WTC11 (cell line): ENCODE results near the gene CTDNEP1. TPM values are rescaled to one million over a fixed set of nuclear protein-coding genes. Genes with fewer than 3 reads are reported as not detected.

Experiments used
- ATAC-seq: fragments of 200-7000 bp; cut with Tn5 transposase; 2 replicates; pipeline ENCODE4 v1.10.0; 2021; ENCODE audit warnings: mild to moderate bottlenecking, moderate library complexity
- CTCF ChIA-PET: fragments of 300-600 bp; sonication (Branson Sonifier 250); formaldehyde crosslinking; loops from one replicate; lab custom pipeline; 2021; ENCODE audit warnings: antibody characterized with exemption; lab: Charles Lee
- POLR2A ChIA-PET: fragments of 350-600 bp; sonication (Branson Sonifier 250); formaldehyde crosslinking; loops from one replicate; lab custom pipeline; 2021; ENCODE audit warnings: antibody characterized with exemption; lab: Charles Lee
- DNase-seq: peaks from one replicate; pipeline ENCODE4 v3.0.0; 2021; ENCODE audit warnings: low spot score
- H3K27ac Mint-ChIP-seq: 2 replicates; pipeline ENCODE4 v1.8.0; 2021; ENCODE audit warnings: mixed read lengths
- H3K27me3 Mint-ChIP-seq: 2 replicates; pipeline ENCODE4 v1.8.0; 2021; ENCODE audit warnings: low read depth, mild to moderate bottlenecking, moderate library complexity, mixed read lengths
- H3K36me3 Mint-ChIP-seq: 2 replicates; pipeline ENCODE4 v1.8.0; 2021; ENCODE audit warnings: mixed read lengths
- H3K4me1 Mint-ChIP-seq: 2 replicates; pipeline ENCODE4 v1.8.0; 2022; ENCODE audit warnings: mixed read lengths
- H3K4me3 Mint-ChIP-seq: 2 replicates; pipeline ENCODE4 v1.8.0; 2021; ENCODE audit warnings: mild to moderate bottlenecking, moderate library complexity, mixed read lengths
- H3K9me3 Mint-ChIP-seq: 2 replicates; pipeline ENCODE4 v1.8.0; 2021; ENCODE audit warnings: mixed read lengths
- FOXJ3 ChIP-seq: sonication (generic); formaldehyde crosslinking; IDR thresholded peaks from 2 replicates; pipeline ENCODE4 v1.9.0; 2021; ENCODE audit warnings: missing genetic modification reagents, mild to moderate bottlenecking, borderline replicate concordance
- FOXP1 ChIP-seq: sonication (generic); formaldehyde crosslinking; IDR thresholded peaks from 2 replicates; pipeline ENCODE4 v1.8.0; 2022; ENCODE audit warnings: missing genetic modification reagents, mild to moderate bottlenecking, moderate library complexity, borderline replicate concordance
- GTF2I ChIP-seq: fragments of 250-450 bp; sonication (Bioruptor Pico); conservative IDR thresholded peaks from 2 replicates; pipeline ENCODE4 v1.4.0; 2021; ENCODE audit warnings: mild to moderate bottlenecking
- HMGA2 ChIP-seq: fragments of 250-450 bp; sonication (Bioruptor Pico); IDR thresholded peaks from 2 replicates; pipeline ENCODE4 v1.4.0; 2021; ENCODE audit warnings: mild to moderate bottlenecking, moderate library complexity
- NR1H2 ChIP-seq: sonication (generic); formaldehyde crosslinking; IDR thresholded peaks from 2 replicates; pipeline ENCODE4 v1.9.0; 2021; ENCODE audit warnings: mild to moderate bottlenecking, moderate library complexity, missing genetic modification reagents
- NR3C1 ChIP-seq: sonication (generic); formaldehyde crosslinking; conservative IDR thresholded peaks from 2 replicates; pipeline ENCODE4 v1.8.1; 2023; ENCODE audit warnings: low read depth, mild to moderate bottlenecking, missing genetic modification reagents
- OVOL2 ChIP-seq: fragments of 250-450 bp; sonication (Bioruptor Pico); IDR thresholded peaks from 2 replicates; pipeline ENCODE4 v1.9.0; 2021; ENCODE audit warnings: mild to moderate bottlenecking, borderline replicate concordance
- ZNF121 ChIP-seq: sonication (generic); formaldehyde crosslinking; IDR thresholded peaks from 2 replicates; pipeline ENCODE4 v1.8.0; 2023; ENCODE audit warnings: missing genetic modification reagents
- ZNF232 ChIP-seq: sonication (generic); formaldehyde crosslinking; IDR thresholded peaks from 2 replicates; pipeline ENCODE4 v1.8.0; 2022; ENCODE audit warnings: mild to moderate bottlenecking, missing genetic modification reagents
- total RNA-seq: library from RNA; stranded (reverse); gene quantifications from 3 replicates; pipeline ENCODE4 v1.2.3, GENCODE V29; 2021
- TF ChIP-seq, protein P1 (sequence below): sonication (generic); formaldehyde crosslinking; IDR thresholded peaks from 2 replicates; pipeline ENCODE4 v1.8.1; 2023; ENCODE audit warnings: mild to moderate bottlenecking, missing genetic modification reagents
- TF ChIP-seq, protein P2 (sequence below): sonication (generic); formaldehyde crosslinking; IDR thresholded peaks from 2 replicates; pipeline ENCODE4 v1.8.0; 2023; ENCODE audit warnings: missing genetic modification reagents, mild to moderate bottlenecking, borderline replicate concordance
- TF ChIP-seq, protein P3 (sequence below): sonication (generic); formaldehyde crosslinking; IDR thresholded peaks from 2 replicates; pipeline ENCODE4 v1.8.0; 2023; ENCODE audit warnings: mild to moderate bottlenecking, missing genetic modification reagents
- TF ChIP-seq, protein P4 (sequence below): sonication (generic); formaldehyde crosslinking; IDR thresholded peaks from 2 replicates; pipeline ENCODE4 v1.8.1; 2023; ENCODE audit warnings: mild to moderate bottlenecking, missing genetic modification reagents
- TF ChIP-seq, protein P5 (sequence below): sonication (generic); formaldehyde crosslinking; IDR thresholded peaks from 2 replicates; pipeline ENCODE4 v1.8.0; 2022; ENCODE audit warnings: mild to moderate bottlenecking, missing genetic modification reagents
- TF ChIP-seq, protein P6 (sequence below): sonication (generic); formaldehyde crosslinking; IDR thresholded peaks from 2 replicates; pipeline ENCODE4 v1.8.0; 2022; ENCODE audit warnings: mild to moderate bottlenecking, missing genetic modification reagents

Gene CTDNEP1
- total RNA-seq, 1 experiment from 2014 or later = 127 TPM

DNA sequence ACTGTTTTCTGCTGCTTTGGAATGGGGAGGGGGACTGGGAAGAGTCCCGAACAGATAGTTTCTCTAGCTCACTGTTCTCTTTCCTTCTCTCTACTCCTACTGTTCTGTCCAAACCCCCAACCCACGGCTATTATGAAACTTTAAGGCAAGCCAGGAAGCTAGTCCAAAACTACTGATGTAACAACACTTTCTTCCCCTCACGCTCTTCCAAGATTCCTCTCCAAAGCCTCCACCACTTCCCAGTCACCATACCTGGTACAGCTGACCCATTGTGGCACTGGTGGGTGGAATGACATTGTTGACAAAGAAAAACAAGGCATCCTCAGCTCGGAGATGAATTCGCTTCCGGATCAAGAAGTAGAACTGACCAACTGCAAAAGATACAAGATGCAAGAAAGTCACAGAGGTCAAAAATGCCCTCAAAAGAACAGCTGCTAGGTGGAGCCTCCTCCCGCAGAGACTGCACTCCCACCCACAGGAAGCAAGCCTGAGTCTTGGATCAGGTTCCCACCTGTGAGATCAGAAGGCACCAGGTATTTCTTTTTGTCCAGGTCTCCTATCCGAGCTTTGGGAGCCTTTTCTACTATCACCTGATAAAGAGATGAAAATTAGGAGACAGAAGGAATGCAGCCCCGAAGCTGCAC, 10.3 kb downstream of the CTDNEP1 start:
- DNase-seq = no peak
- Mint-ChIP-seq H3K27ac (peak overlapping the region; percentile 99), H3K4me3 (peak overlapping the region; percentile 90), H3K4me1 (peaks cover 33% of the 10 kb centered on the region), H3K36me3 (peaks cover 32% of the 10 kb centered on the region), H3K9me3 (no peaks in the 10 kb centered on the region), H3K27me3 (no peaks in the 10 kb centered on the region)
- CTCF ChIA-PET = interaction anchor here (0.5 to 3.4 kb wide), 5 partner anchors 21 to 476 kb away, joined by 5 to 21 read pairs (median 10); partner anchors contain the start of genes ACADVL, DLG4 and SLC2A4
- POLR2A ChIA-PET = interaction anchor here (0.8 to 2.3 kb wide), 3 partner anchors 10 to 39 kb away, joined by 3 to 8 read pairs (median 3); partner anchors contain the start of genes CTDNEP1, DLG4 and ELP5
- TF ChIP-seq, protein P1, sequence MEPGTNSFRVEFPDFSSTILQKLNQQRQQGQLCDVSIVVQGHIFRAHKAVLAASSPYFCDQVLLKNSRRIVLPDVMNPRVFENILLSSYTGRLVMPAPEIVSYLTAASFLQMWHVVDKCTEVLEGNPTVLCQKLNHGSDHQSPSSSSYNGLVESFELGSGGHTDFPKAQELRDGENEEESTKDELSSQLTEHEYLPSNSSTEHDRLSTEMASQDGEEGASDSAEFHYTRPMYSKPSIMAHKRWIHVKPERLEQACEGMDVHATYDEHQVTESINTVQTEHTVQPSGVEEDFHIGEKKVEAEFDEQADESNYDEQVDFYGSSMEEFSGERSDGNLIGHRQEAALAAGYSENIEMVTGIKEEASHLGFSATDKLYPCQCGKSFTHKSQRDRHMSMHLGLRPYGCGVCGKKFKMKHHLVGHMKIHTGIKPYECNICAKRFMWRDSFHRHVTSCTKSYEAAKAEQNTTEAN (CRISPR knock-in tag) = no peak
- TF ChIP-seq, protein P2, sequence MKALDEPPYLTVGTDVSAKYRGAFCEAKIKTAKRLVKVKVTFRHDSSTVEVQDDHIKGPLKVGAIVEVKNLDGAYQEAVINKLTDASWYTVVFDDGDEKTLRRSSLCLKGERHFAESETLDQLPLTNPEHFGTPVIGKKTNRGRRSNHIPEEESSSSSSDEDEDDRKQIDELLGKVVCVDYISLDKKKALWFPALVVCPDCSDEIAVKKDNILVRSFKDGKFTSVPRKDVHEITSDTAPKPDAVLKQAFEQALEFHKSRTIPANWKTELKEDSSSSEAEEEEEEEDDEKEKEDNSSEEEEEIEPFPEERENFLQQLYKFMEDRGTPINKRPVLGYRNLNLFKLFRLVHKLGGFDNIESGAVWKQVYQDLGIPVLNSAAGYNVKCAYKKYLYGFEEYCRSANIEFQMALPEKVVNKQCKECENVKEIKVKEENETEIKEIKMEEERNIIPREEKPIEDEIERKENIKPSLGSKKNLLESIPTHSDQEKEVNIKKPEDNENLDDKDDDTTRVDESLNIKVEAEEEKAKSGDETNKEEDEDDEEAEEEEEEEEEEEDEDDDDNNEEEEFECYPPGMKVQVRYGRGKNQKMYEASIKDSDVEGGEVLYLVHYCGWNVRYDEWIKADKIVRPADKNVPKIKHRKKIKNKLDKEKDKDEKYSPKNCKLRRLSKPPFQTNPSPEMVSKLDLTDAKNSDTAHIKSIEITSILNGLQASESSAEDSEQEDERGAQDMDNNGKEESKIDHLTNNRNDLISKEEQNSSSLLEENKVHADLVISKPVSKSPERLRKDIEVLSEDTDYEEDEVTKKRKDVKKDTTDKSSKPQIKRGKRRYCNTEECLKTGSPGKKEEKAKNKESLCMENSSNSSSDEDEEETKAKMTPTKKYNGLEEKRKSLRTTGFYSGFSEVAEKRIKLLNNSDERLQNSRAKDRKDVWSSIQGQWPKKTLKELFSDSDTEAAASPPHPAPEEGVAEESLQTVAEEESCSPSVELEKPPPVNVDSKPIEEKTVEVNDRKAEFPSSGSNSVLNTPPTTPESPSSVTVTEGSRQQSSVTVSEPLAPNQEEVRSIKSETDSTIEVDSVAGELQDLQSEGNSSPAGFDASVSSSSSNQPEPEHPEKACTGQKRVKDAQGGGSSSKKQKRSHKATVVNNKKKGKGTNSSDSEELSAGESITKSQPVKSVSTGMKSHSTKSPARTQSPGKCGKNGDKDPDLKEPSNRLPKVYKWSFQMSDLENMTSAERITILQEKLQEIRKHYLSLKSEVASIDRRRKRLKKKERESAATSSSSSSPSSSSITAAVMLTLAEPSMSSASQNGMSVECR (CRISPR knock-in tag) = no peak
- TF ChIP-seq, protein P3, sequence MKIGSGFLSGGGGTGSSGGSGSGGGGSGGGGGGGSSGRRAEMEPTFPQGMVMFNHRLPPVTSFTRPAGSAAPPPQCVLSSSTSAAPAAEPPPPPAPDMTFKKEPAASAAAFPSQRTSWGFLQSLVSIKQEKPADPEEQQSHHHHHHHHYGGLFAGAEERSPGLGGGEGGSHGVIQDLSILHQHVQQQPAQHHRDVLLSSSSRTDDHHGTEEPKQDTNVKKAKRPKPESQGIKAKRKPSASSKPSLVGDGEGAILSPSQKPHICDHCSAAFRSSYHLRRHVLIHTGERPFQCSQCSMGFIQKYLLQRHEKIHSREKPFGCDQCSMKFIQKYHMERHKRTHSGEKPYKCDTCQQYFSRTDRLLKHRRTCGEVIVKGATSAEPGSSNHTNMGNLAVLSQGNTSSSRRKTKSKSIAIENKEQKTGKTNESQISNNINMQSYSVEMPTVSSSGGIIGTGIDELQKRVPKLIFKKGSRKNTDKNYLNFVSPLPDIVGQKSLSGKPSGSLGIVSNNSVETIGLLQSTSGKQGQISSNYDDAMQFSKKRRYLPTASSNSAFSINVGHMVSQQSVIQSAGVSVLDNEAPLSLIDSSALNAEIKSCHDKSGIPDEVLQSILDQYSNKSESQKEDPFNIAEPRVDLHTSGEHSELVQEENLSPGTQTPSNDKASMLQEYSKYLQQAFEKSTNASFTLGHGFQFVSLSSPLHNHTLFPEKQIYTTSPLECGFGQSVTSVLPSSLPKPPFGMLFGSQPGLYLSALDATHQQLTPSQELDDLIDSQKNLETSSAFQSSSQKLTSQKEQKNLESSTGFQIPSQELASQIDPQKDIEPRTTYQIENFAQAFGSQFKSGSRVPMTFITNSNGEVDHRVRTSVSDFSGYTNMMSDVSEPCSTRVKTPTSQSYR (CRISPR knock-in tag) = no peak
- TF ChIP-seq FOXJ3 (CRISPR knock-in tag) (no peak), ZNF121 (CRISPR knock-in tag) (no peak), NR3C1 (no peak), ZNF232 (no peak), NR1H2 (CRISPR knock-in tag) (no peak), OVOL2 (no peak), FOXP1 (CRISPR knock-in tag) (no peak), HMGA2 (CRISPR knock-in tag) (no peak), GTF2I (no peak)
- TF ChIP-seq, protein P4, sequence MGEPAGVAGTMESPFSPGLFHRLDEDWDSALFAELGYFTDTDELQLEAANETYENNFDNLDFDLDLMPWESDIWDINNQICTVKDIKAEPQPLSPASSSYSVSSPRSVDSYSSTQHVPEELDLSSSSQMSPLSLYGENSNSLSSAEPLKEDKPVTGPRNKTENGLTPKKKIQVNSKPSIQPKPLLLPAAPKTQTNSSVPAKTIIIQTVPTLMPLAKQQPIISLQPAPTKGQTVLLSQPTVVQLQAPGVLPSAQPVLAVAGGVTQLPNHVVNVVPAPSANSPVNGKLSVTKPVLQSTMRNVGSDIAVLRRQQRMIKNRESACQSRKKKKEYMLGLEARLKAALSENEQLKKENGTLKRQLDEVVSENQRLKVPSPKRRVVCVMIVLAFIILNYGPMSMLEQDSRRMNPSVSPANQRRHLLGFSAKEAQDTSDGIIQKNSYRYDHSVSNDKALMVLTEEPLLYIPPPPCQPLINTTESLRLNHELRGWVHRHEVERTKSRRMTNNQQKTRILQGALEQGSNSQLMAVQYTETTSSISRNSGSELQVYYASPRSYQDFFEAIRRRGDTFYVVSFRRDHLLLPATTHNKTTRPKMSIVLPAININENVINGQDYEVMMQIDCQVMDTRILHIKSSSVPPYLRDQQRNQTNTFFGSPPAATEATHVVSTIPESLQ (CRISPR knock-in tag) = no peak
- TF ChIP-seq, protein P5, sequence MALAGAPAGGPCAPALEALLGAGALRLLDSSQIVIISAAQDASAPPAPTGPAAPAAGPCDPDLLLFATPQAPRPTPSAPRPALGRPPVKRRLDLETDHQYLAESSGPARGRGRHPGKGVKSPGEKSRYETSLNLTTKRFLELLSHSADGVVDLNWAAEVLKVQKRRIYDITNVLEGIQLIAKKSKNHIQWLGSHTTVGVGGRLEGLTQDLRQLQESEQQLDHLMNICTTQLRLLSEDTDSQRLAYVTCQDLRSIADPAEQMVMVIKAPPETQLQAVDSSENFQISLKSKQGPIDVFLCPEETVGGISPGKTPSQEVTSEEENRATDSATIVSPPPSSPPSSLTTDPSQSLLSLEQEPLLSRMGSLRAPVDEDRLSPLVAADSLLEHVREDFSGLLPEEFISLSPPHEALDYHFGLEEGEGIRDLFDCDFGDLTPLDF = no peak
- TF ChIP-seq, protein P6, sequence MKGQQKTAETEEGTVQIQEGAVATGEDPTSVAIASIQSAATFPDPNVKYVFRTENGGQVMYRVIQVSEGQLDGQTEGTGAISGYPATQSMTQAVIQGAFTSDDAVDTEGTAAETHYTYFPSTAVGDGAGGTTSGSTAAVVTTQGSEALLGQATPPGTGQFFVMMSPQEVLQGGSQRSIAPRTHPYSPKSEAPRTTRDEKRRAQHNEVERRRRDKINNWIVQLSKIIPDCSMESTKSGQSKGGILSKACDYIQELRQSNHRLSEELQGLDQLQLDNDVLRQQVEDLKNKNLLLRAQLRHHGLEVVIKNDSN = no peak
- no peak for ATAC-seq
